ENCODE measurements around the gene GPHN. TPM values are rescaled to one million over a fixed set of nuclear protein-coding genes. Genes with fewer than 3 reads are reported as not detected.

The GPHN gene
- total and polyA plus RNA-seq, 2 of the 8 experiments (the other 6 are each of a cell fraction or from before 2014, with no cell fraction given): 6.0 to 16.0 TPM

- no peak overlapping the region for H3K14ac ChIP-seq (ENCODE audit: insufficient read length)
- H2AFZ ChIP-seq (ENCODE audit: low read length): no peak overlapping the region
- H3K4me3 ChIP-seq (ENCODE audit: extremely low read depth in 1 of 4, insufficient read depth in 2 of 4, low read depth in 3 of 4, low read length in 4 of 4): no peak overlapping the region
- no peak for DNase-seq (ENCODE audit: low read depth in 1 of 2, low spot score in 2 of 2)
- no peak overlapping the region for H3K4me2 ChIP-seq (ENCODE audit: insufficient read depth in 1 of 2, low read depth in 2 of 2, low read length in 2 of 2)
- H3K36me3 ChIP-seq (ENCODE audit: control insufficient read depth in 2 of 4, insufficient read depth in 4 of 4, low read length in 3 of 4): no peaks in the 10 kb centered on the region
- no peak overlapping the region for H2BK12ac ChIP-seq (ENCODE audit: low read depth, low read length)
- no peak overlapping the region for H4K91ac ChIP-seq (replicated peaks; ENCODE audit: insufficient read length, low read length)
- no peaks in the 10 kb centered on the region for H3K23me2 ChIP-seq (ENCODE audit: low read depth, low read length)
- CTCF ChIA-PET (ENCODE audit: partially characterized antibody): interaction anchor here (0.6 kb wide), 2 partner anchors 230 to 332 kb away, joined by 3 to 5 read pairs; no protein-coding TSS in a partner anchor
- H4K8ac ChIP-seq (ENCODE audit: extremely low read depth, insufficient read depth, low read length): no peak overlapping the region
- WGBS, 2 experiments (ENCODE audit: extremely low coverage in 1 of 2, insufficient coverage in 1 of 2, insufficient read length in 1 of 2, insufficient replicate concordance in 2 of 2, low coverage in 1 of 2, low lambda C conversion rate in 2 of 2, missing lambda C conversion rate in 1 of 2): 93% methylated on average over 2 of the region's 2 CpGs; no CpG with 5 or more reads in 1 of the 2 experiments
- H2BK5ac ChIP-seq (ENCODE audit: low read depth, low read length): no peak overlapping the region
- H2BK120ac ChIP-seq (replicated peaks; ENCODE audit: low read depth, low read length): no peak overlapping the region
- no peaks in the 10 kb centered on the region for H3K27me3 ChIP-seq (replicated peaks in 1 of 4; ENCODE audit: control insufficient read depth in 3 of 4, extremely low read depth in 1 of 4, insufficient read depth in 3 of 4, low read length in 3 of 4)
- H3K79me2 ChIP-seq (ENCODE audit: control insufficient read depth in 1 of 2, insufficient read depth in 2 of 2, low read length in 2 of 2): no peaks in the 10 kb centered on the region
- no peaks in the 10 kb centered on the region for H4K20me1 ChIP-seq (replicated peaks in 1 of 2; ENCODE audit: control insufficient read depth in 1 of 2, insufficient read depth in 2 of 2, low read length in 2 of 2)
- no peak overlapping the region for H2BK15ac ChIP-seq (ENCODE audit: low read length)
- no peak overlapping the region for H3K18ac ChIP-seq (ENCODE audit: extremely low read depth, low read length)
- no peaks in the 10 kb centered on the region for H3K4me1 ChIP-seq (replicated peaks in 1 of 4; ENCODE audit: control insufficient read depth in 3 of 4, insufficient read depth in 4 of 4, low read length in 3 of 4)
- no peak overlapping the region for H4K5ac ChIP-seq (ENCODE audit: insufficient read length, low read depth, low read length)
- no peaks in the 10 kb centered on the region for H3K79me1 ChIP-seq (ENCODE audit: low read depth, low read length)
- no peaks in the 10 kb centered on the region for H3K9me3 ChIP-seq (ENCODE audit: insufficient read depth in 2 of 2, low read depth in 1 of 2, low read length in 1 of 2)
- H3K27ac ChIP-seq (ENCODE audit: low read depth, low read length): no peak overlapping the region
- no peak overlapping the region for H3K23ac ChIP-seq (ENCODE audit: insufficient read length)
- POLR2A ChIA-PET (ENCODE audit: partially characterized antibody): no interaction called here
- no peak overlapping the region for H3K56ac ChIP-seq (replicated peaks; ENCODE audit: insufficient read length, low read depth, low read length)
- no peak overlapping the region for H3K4ac ChIP-seq (replicated peaks; ENCODE audit: insufficient read length, low read depth, low read length)
- no peak overlapping the region for H2BK20ac ChIP-seq (ENCODE audit: low read length)
- no peak for FAIRE-seq
- no peak overlapping the region for H2AK5ac ChIP-seq (ENCODE audit: low read depth, low read length)
- no peak overlapping the region for H3K9ac ChIP-seq (replicated peaks in 1 of 4; ENCODE audit: extremely low read depth in 1 of 4, low read depth in 3 of 4, low read length in 3 of 4)
- TF ChIP-seq MAFK (IDR thresholded peaks at IDR 0.05; ENCODE audit: low read depth, low read length): no peak
- TF ChIP-seq KDM1A (IDR thresholded peaks at IDR 0.05; ENCODE audit: borderline replicate concordance, low read length): no peak
- no peak for TF ChIP-seq ATF3 (IDR thresholded peaks at IDR 0.05; ENCODE audit: insufficient read depth, low read depth, low read length)
- no peak for TF ChIP-seq CTBP2 (IDR thresholded peaks at IDR 0.05; ENCODE audit: borderline replicate concordance, insufficient read depth, insufficient read length, low read length)
- TF ChIP-seq TAF7 (optimal IDR thresholded peaks at IDR 0.05; ENCODE audit: borderline replicate concordance, low read depth, low read length): no peak
- TF ChIP-seq TCF12 (IDR thresholded peaks at IDR 0.05; ENCODE audit: low read depth, low read length): no peak
- no peak for TF ChIP-seq ZNF274 (IDR thresholded peaks at IDR 0.05; ENCODE audit: borderline replicate concordance, extremely low read depth, low read length)
- no peak for TF ChIP-seq ASH2L (IDR thresholded peaks at IDR 0.05; ENCODE audit: low read length)
- TF ChIP-seq NRF1 (IDR thresholded peaks at IDR 0.05; ENCODE audit: low read depth, low read length): no peak
- TF ChIP-seq SP1 (IDR thresholded peaks at IDR 0.05; ENCODE audit: low read depth, low read length): no peak
- no peak for TF ChIP-seq RXRA (IDR thresholded peaks at IDR 0.05; ENCODE audit: insufficient read depth, low read depth, low read length)
- TF ChIP-seq RBBP5 (IDR thresholded peaks at IDR 0.05; ENCODE audit: borderline replicate concordance, low read depth, low read length): no peak
- no peak for TF ChIP-seq SP4 (IDR thresholded peaks at IDR 0.05; ENCODE audit: low read length)
- TF ChIP-seq EGR1 (IDR thresholded peaks at IDR 0.05; ENCODE audit: borderline replicate concordance, low read depth, low read length): no peak
- no peak for TF ChIP-seq SIN3A (conservative IDR thresholded peaks at IDR 0.05 in 1 of 2, IDR thresholded peaks at IDR 0.05 in 1 of 2; ENCODE audit: low read depth in 1 of 2, low read length in 2 of 2)
Measured at GRCh38 chr14:66975251-66975650, 467.3 kb downstream of the GPHN start.

Data from H1 (cell line).